NT2/D1 (cell line): ENCODE measurements around the gene NELL1.

Experiments used
- DNase-seq: peaks from one replicate; pipeline ENCODE4 v3.0.0-alpha.2; 2011; ENCODE audit warnings: low read depth, low spot score
- H3K27me3 ChIP-seq: 2 replicates; pipeline ENCODE4 v1.6.0; 2011; ENCODE audit warnings: mild to moderate bottlenecking; ENCODE audit not compliant: insufficient read length, insufficient read depth
- H3K36me3 ChIP-seq: 2 replicates; pipeline ENCODE4 v1.6.1; 2011; ENCODE audit warnings: mild to moderate bottlenecking, low read length, mixed read lengths; ENCODE audit not compliant: insufficient read depth, insufficient read length
- H3K4me1 ChIP-seq: 2 replicates; pipeline ENCODE4 v1.5.1; 2011; ENCODE audit not compliant: insufficient read depth, insufficient read length
- H3K4me3 ChIP-seq: 2 replicates; pipeline ENCODE4 v1.5.1; 2011; ENCODE audit warnings: low read depth; ENCODE audit not compliant: insufficient read length
- H3K9ac ChIP-seq: 2 replicates; pipeline ENCODE4 v1.6.0; 2011; ENCODE audit warnings: low read depth; ENCODE audit not compliant: insufficient read length
- H3K9me3 ChIP-seq: 2 replicates; pipeline ENCODE4 v1.5.1; 2011; ENCODE audit warnings: mild to moderate bottlenecking, low read length; ENCODE audit not compliant: insufficient read depth
- SUZ12 ChIP-seq: IDR thresholded peaks from 2 replicates; pipeline ENCODE4 v1.6.1; 2011; ENCODE audit not compliant: insufficient read length, insufficient read depth; ENCODE audit errors: extremely low read depth
- YY1 ChIP-seq: IDR thresholded peaks from 2 replicates; pipeline ENCODE4 v1.6.1; 2011; ENCODE audit not compliant: insufficient read length, insufficient read depth
- ZNF274 ChIP-seq: IDR thresholded peaks from 2 replicates; pipeline ENCODE4 v1.6.1; 2011; ENCODE audit warnings: mild to moderate bottlenecking, low read depth, low read length

The NELL1 gene

DNA sequence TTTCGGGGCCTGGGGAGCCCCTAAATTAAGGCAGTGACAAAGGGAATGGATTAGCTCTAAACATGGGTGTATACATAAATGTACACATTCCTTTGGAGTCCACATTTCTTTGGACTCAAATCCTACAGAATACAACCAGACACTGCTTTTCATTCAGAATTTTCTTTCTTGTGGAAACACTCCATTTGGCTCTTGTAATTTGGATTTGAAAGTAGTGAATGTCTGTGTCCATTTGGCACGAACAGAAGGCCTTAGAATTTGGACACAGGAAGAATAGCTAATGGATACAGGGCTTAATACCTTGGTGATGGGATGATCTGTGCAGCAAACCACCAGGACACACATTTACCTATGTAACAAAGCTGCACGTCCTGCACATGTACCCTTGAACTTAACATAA lies 399.5 kb downstream of the NELL1 start:
- TF ChIP-seq SUZ12: no peak

DNA sequence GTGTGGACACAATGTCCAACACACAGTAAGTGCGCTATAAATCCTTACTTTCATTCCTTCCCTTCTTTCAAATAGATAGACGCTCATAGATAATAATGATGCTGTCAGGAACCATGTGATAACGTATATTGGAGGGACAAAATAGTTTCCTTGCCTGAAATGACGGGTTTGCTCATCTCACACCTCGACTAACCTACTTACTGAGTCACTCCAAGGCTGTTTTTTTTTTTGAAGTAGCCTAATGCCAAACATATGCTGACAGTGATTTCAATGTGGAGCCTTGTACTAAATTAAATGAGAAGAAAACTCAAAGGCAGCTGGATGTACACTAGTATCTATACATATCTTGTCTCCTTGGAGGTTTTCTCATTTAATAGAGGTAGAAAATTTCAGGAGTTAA lies 400.5 kb downstream of the NELL1 start:
- no peak for TF ChIP-seq YY1
- TF ChIP-seq SUZ12: no peak
- no peak for TF ChIP-seq ZNF274
- H3K4me1 ChIP-seq: no peaks in the 10 kb centered on the region
- DNase-seq: no peak
- no peak overlapping the region for H3K9ac ChIP-seq
- H3K4me3 ChIP-seq: no peak overlapping the region
- no peaks in the 10 kb centered on the region for H3K9me3 ChIP-seq
- H3K27me3 ChIP-seq: no peaks in the 10 kb centered on the region
- no peaks in the 10 kb centered on the region for H3K36me3 ChIP-seq

More for the DNA sequence above, 399.5 kb downstream of the NELL1 start:
- H3K27me3 ChIP-seq: no peaks in the 10 kb centered on the region
- no peak overlapping the region for H3K4me3 ChIP-seq
- no peaks in the 10 kb centered on the region for H3K4me1 ChIP-seq
- no peaks in the 10 kb centered on the region for H3K36me3 ChIP-seq
- no peaks in the 10 kb centered on the region for H3K9me3 ChIP-seq
- no peak overlapping the region for H3K9ac ChIP-seq
- DNase-seq: no peak

DNA sequence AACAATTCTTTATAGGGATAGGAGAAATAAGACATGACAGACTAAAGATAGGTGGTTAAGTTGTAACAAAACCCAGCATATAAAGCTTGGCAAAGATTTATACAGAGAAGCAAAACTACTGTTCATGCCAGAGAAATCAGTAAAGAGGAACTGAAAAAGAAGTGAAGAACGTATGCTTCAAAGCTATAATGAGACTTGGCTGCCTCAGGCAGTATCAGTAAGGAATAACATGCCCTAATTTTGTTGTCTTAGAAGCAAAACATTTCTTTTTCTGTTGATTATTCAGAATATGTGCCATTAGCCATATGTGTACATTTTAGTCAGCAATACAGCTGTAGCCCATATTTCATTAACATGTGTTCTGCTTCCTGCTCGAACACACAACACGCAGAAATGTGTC lies 403.2 kb downstream of the NELL1 start:
- H3K9ac ChIP-seq: no peak overlapping the region
- no peaks in the 10 kb centered on the region for H3K4me1 ChIP-seq
- TF ChIP-seq YY1 (no peak), ZNF274 (no peak), SUZ12 (no peak)
- H3K36me3 ChIP-seq: no peaks in the 10 kb centered on the region
- no peaks in the 10 kb centered on the region for H3K27me3 ChIP-seq
- DNase-seq: no peak
- H3K4me3 ChIP-seq: no peak overlapping the region
- H3K9me3 ChIP-seq: no peaks in the 10 kb centered on the region

DNA sequence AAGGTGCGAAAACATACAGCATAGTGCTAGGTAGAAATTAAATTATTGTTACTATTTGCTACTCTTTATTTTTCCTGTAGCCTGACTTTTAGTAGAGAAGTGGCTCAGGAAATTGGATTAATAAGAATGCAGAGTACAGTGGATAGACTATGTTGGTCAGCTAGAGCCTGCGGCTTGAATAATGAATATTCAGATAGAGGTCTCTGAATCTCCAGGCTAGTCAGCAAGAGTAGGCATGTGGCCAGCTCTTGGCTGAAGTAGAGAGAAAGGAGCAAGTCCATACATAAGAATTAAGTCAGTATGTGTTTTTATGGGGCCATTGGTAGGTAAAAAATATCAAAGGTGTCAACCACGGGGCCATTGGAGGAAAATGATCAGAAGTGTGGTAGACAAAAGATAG lies 413.5 kb downstream of the NELL1 start:
- H3K9me3 ChIP-seq: no peaks in the 10 kb centered on the region
- H3K9ac ChIP-seq: no peak overlapping the region
- no peaks in the 10 kb centered on the region for H3K4me1 ChIP-seq
- no peaks in the 10 kb centered on the region for H3K36me3 ChIP-seq
- TF ChIP-seq YY1: no peak
- no peak overlapping the region for H3K4me3 ChIP-seq
- DNase-seq: no peak
- no peaks in the 10 kb centered on the region for H3K27me3 ChIP-seq

DNA sequence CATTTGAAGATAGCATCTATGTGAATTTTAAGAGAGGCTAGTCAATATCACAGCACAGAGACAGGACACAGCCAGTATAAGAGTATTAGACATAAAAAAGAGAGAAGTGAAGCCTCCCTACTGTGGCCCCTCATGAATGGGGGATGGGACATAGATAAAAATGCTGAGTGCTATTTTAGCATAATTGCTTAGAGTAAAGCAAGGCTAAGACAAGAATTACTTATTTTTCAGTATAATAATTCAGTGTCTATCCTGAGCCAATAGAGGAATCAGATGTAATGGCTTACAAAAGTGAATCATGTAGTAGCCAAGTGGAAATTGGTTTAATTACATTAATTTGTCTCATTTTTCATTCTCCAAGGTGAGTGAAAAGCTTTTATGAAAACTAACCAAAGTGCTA lies 419.5 kb downstream of the NELL1 start:
- TF ChIP-seq SUZ12 (no peak), ZNF274 (no peak), YY1 (no peak)
- H3K4me1 ChIP-seq: no peaks in the 10 kb centered on the region
- no peak for DNase-seq
- no peaks in the 10 kb centered on the region for H3K9me3 ChIP-seq
- no peak overlapping the region for H3K4me3 ChIP-seq
- no peaks in the 10 kb centered on the region for H3K36me3 ChIP-seq
- no peak overlapping the region for H3K9ac ChIP-seq
- no peaks in the 10 kb centered on the region for H3K27me3 ChIP-seq

DNA sequence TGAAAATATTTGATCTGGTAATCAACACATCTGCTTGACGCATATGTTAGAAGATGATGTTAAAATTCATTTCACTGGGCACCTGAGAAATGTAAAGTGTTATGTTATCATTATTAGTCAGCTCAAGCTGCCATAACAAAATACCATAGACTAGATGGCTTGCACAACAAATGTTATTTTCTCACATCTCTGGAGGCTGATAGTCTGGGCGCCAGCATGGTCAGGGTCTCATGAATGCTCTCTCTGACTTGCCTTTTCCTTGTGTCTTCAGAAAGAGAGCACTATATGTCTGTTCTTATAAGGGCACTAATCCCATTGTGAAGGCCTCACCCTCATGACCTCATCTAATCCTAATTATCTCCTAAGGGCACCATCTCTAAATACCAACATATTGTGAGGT lies 435.3 kb downstream of the NELL1 start:
- Histone ChIP-seq H3K36me3 (no peaks in the 10 kb centered on the region), H3K4me1 (no peaks in the 10 kb centered on the region), H3K4me3 (no peak overlapping the region), H3K9ac (no peak overlapping the region), H3K27me3 (no peaks in the 10 kb centered on the region), H3K9me3 (no peaks in the 10 kb centered on the region)
- DNase-seq: no peak
- no peak for TF ChIP-seq SUZ12
- TF ChIP-seq YY1: no peak
- no peak for TF ChIP-seq ZNF274

DNA sequence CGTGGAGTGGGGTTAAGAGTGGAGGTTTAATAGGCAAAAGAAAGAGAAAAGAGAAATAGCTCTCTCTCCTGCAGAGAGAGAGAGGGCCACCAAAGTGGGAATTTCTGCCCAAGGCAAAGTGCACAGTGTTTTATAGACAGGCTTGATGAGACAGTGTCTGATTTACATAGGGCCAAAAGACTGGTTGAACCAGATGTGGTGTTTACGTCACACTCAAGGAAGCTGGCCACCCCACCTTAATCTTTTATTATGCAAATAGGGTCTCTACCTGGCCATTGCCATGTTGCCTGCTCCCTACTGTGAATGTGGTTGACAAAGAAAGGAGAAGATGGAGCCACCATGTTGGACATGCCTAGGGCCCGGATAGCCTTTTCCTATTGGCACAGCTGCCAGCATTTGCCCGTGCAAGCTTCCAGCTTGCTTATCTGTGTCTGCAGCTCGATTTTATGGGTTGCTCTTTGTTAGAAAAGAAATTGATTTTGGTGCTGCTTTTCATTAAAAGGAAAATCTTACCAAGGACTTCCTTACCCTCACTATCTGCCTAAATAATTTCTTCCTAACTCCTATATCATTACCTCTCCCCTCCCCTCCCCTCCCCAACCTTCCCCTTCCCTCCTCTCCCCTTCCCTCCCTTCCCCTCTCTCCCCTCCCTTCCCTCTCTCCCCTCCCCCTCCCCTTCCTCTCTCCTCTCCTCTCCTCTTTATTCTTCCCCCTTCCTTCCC lies 436.0 kb downstream of the NELL1 start:
- Histone ChIP-seq H3K4me3 (no peak overlapping the region), H3K4me1 (no peaks in the 10 kb centered on the region), H3K27me3 (no peaks in the 10 kb centered on the region), H3K9me3 (no peaks in the 10 kb centered on the region), H3K9ac (no peak overlapping the region), H3K36me3 (no peaks in the 10 kb centered on the region)
- TF ChIP-seq YY1 (no peak), SUZ12 (no peak), ZNF274 (no peak)
- no peak for DNase-seq
